Activated naive CD4-positive, alpha-beta T cell treated with Interleukin-2 at 50 U/mL for 16 hours (primary cell): Measurements from ENCODE around the gene TPGS2.
"Not testable (repeated sequence)": the region's sequence is repeated elsewhere in the genome, so short reads cannot be mapped to it uniquely, and the experiment has no call there.

Source experiments
- DNase-seq: peaks from one replicate; pipeline ENCODE4 v3.0.0-alpha.2; 2020

TPGS2 gene, protein sequence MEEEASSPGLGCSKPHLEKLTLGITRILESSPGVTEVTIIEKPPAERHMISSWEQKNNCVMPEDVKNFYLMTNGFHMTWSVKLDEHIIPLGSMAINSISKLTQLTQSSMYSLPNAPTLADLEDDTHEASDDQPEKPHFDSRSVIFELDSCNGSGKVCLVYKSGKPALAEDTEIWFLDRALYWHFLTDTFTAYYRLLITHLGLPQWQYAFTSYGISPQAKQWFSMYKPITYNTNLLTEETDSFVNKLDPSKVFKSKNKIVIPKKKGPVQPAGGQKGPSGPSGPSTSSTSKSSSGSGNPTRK

DNA sequence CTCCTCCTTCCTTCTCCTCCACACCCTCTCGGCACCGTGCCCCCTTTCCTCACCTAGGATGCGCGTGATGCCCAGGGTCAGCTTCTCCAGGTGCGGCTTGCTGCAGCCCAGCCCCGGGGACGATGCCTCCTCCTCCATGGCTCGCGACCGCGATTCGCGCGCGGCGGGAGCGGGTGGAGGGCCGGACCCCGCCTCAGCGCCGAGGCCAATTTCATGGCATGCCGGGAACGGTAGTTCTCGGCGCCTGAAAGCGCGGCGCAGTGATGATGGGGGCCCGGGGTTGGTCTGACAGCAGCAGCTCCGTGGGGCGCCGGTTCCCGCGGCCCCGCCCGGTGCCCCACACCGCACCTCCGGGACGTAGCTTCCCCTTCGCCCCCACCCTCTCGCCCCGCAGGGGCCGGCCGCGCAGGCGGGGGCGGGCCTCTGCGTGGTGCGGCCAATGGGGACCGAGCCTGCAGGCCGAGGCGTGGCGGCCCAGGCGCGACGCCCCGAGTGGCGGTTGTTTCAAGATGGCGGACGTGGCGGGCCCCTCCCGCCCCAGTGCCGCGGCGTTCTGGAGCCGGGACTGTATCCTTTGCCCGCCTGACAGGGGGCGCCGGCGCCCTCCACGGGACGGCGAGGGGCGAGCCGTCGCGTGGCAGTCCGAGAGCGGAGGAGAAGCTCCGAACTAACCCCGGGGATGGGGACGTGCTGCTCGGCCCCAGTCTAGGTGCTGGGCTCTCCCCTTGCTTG lies at the start of gene TPGS2, which contains the start of gene KIAA1328:
Gene TPGS2, minus strand, starts transcription at position 373 of the 732 bp plus-strand sequence. Its CDS starts 235 bp downstream, at position 138.
Gene KIAA1328, plus strand, starts transcription at position 498 of the 732 bp plus-strand sequence. Its CDS starts 12 bp downstream, at position 510.
- DNase-seq, result peak; percentile 89

- not testable (repeated sequence) for DNase-seq
Measured at GRCh38 chr18:36873826-36874225, 45.0 kb upstream of the TPGS2 start.

DNA sequence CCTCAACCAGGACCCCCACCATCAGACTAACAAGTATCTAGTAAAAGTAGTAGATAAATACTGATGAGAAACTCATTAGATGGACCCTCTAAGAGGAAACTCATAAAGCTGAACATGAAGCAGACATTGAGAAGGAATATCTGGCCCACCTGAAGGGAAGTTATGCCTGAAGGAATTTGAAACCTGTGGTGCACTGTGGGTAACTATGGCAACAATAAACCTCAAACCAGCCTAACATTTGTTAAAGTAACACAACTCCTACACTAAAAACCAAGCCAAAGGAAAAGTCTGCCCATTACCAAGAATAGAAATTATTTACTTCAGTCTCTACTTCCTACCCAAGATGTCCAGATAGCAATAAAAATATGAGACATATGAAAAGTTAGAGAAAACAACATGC lies 43.5 kb upstream of the TPGS2 start:
- DNase-seq, result no peak

GRCh38 chr18:36871801-36872200 lies 43.0 kb upstream of the TPGS2 start:
- DNase-seq, result no peak

DNA sequence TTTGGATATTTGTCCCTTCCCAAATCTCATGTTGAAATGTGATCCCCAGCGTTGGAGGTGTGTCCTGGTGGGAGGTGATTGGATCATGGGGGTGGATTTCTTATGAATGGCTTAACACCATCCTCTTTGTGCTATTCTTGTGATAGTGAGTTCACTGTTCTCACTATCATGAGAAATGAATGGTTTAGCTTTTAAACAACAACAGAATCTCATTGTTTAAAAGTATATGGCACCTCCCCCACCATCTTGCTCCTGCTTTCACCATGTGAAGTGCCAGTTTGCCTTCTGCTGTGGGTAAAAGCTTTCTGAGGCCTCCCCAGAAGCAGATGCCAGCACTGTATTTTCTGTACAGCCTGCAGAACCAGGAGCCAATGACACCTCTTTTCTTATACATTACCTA lies 38.3 kb upstream of the TPGS2 start:
- DNase-seq, result no peak

DNA sequence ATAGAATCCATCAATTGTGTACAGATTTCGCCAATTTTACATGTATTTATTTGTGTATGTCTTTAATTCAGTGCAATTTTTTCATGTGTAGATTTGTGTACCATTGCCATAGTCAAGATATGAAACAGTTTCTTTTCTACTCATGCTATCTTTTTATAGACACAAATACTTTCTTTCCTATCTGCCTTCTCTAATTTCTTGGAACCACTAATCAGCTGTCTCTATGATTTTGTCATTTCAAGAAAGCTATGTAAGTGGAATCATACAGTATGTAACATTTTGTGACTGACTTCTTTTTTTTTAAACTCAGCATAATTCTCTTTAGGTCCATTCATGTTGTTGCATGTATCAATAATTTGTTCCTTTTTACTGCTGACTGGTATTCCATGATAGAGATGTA lies 33.4 kb upstream of the TPGS2 start:
- DNase-seq, result no peak

DNA sequence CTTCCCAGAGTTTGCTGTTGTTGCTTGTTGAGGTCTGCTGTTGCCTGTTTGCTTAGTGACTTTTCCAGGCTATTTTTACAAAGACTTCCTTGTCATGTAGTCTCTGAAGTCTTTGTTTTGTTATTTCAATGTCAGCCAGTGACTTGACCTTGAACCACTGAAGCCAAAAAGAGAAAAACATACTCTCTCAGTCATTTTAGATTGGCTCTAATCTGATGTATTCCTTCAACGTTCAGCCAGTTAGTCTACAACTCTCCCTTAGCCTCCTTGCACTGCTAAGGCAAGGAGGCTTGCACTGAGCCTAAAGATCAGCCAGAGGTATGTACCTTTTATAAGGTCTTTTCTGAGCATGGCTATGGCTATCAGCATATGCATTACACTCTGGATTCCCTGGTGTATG lies 28.0 kb upstream of the TPGS2 start:
- DNase-seq, result no peak

GRCh38 chr18:36851202-36851590 lies 22.4 kb upstream of the TPGS2 start:
- no peak for DNase-seq

DNA sequence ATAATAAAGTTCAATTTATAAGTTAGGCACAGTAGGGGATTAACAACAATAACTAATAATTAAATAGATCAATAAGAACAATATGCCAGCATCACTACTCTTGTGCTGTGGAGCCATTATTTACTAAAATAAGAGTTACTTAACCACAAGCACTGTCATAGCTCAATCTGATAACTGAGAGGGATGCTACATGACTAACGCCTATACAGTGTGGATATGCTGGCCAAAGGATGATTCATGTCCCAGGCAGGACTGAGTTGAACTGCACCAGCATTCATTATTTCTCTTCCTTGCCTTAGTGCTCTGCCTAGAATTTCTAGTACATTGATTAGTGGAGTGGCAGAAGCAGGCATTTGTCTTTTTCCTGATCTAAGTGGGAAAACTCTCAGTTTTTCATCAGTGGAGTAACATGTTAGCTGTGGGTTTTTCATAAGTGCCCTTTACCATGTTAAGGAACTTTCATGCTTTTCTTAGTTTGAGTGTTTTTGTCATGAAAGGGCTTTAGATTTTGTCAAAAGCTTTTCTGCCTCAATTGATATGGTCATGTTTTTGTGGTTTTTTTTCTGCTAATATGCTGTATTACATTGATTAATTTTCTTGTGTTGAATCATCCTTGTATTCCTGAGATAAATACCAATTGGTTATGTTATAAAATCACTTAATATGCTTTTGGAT lies 21.9 kb upstream of the TPGS2 start:
- no peak for DNase-seq

- no peak for DNase-seq
Measured at GRCh38 chr18:36849288-36850006, 20.6 kb upstream of the TPGS2 start.

DNA sequence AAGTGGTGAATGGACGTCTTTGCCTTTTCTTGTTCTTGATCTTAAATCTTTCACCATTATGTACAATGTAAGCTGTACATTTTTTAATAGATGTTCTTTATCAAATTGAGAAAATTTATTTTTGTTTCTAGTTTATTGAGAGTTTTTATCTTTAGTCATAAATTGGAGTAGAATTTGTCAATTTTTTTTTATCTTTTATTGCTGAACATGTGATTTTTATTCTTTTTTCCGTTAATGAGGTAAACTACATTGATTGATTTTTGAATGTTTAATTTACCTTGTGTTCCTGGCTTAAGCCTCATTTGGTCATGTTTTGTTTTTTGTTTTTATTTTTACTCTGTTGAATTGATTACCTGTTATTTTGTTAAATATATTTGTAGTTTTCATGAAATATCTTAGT lies 19.8 kb upstream of the TPGS2 start:
- no peak for DNase-seq

DNA sequence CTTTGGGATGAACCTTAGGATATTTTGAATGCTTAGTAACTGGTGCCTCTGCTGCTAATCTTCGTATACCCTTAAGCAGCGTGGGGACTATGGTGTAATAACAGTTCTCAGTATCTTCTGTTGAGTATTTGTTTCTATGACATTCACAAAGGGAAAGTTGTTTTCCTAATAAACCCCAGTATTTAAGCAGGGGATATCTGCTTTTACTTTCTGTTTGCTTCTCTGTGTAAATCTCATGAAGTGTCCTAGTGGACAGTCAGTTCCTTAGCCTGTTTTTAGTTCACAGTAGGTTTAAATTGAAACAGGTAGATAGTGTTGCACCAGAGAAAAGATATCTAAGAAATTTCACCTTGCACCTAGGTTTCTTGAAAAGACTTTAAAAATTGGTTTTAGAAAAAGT lies 15.0 kb upstream of the TPGS2 start:
- DNase-seq, result no peak

DNA sequence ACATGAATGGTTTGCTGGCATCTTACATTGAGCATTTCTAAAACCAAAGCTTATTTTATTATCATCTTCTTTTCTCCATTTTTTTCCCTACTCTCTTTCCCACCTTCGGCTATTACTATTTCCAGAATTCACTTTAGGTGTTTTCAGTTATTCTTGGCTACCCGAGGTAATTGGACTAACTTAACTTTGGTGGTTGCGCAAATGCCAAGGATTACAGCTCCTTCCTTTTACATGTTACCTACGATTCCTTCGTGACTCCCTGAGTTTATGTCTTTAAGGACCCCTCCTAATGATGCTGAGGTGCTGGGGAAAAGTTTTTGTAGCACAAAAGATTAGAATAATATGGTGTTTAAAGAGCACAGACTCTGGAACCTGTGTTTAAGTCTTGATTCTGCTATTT lies 14.4 kb upstream of the TPGS2 start:
- DNase-seq, result no peak

- DNase-seq, result no peak
Measured at GRCh38 chr18:36839835-36840234, 11.0 kb upstream of the TPGS2 start.

DNA sequence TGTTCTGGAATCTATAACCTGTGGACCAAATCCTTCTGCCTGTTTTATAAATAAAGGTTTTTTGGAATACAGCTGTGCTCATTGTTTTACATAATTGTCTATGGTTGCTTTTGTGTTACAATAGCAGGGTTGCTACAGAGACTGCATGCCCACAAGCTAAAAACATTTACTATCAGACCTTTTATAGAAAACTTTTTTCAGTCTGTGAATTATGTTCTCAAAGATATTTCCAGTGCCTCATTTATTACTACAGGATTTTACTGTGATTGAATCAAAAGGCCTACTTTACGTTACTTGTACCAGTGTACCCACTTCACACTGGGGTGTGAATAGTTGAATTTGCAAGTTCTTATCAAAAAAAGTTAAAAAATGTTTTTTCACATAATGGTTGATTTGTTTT lies 7.1 kb upstream of the TPGS2 start:
- no peak for DNase-seq

GRCh38 chr18:36833120-36833519 lies 4.3 kb upstream of the TPGS2 start:
- DNase-seq, result no peak

- DNase-seq, result no peak
Measured at GRCh38 chr18:36831139-36831538, 2.3 kb upstream of the TPGS2 start.

- no peak for DNase-seq
Measured at GRCh38 chr18:36830158-36830495, 1.3 kb upstream of the TPGS2 start.

GRCh38 chr18:36829362-36830157 lies 758 bp upstream of the TPGS2 start:
- no peak for DNase-seq

DNA sequence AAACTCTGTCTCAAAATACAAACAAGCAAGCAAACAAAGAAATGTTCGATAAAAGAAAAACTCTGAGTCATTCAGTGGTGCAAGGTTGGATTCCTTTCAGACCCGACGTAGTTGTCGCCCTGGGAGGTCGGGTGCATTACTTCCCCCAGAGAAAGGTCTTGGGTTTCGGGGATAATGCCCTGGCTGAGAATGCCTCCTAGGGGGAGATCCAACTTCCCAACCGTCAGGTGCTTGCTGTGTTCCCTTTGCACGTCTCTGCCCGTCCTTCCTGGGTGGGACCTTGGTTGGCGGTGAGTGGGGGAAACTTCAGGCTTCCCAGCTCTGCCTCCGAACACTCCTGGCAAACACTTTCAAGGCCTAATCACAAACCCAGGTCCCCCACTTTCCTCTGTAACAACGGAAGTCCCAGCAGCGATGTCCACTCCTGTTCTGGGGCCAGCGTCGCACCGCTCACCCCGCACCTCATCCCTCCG lies 609 bp downstream of the TPGS2 start:
- peak; percentile 23 for DNase-seq

DNA sequence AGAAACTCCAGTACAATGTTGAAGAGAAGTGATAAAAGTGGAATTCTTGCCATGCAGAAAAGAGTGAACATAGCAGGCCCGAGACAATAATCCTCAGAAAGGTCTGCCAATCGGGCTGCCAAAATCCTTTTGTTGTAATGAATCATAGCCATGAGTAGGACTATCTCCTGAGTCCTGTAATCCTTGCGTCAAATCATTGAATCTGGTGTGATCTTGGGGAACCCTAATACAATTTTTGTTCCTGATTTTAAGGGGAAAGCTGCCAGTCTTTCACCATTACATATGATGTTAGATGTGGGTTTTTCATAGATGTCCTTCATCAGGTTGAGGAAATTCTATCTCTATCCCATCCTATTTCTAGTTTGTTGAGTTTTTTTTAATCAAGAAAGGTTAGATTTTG lies 2.2 kb downstream of the TPGS2 start:
- DNase-seq, result no peak

- DNase-seq, result no peak
Measured at GRCh38 chr18:36825526-36825925, 3.3 kb downstream of the TPGS2 start.
